SU-DHL-6 (cell line): Measurements from ENCODE around the gene EPHA4.

Experiments
- H2AFZ ChIP-seq: fragments of 200-600 bp; sonication (generic); 2 replicates; pipeline ENCODE4 v1.6.1; 2014; ENCODE audit warnings: low read depth, mild to moderate bottlenecking, moderate library complexity, mixed read lengths, antibody characterized with exemption, low read length; ENCODE audit not compliant: severe bottlenecking
- H3F3A ChIP-seq: fragments of 200-600 bp; shearing (Covaris generic); 2 replicates; pipeline ENCODE4 v1.6.0; 2016; ENCODE audit warnings: antibody characterized with exemption, mild to moderate bottlenecking; ENCODE audit not compliant: insufficient read depth
- H3K27ac ChIP-seq: fragments of 200-600 bp; sonication (generic); 2 replicates; pipeline ENCODE4 v1.5.1; 2016; ENCODE audit warnings: low read depth, mild to moderate bottlenecking, low read length, moderate library complexity, mixed read lengths
- H3K27me3 ChIP-seq: fragments of 200-600 bp; sonication (generic), shearing (Covaris generic); 2 replicates; pipeline ENCODE4 v1.6.0; 2014; ENCODE audit warnings: mild to moderate bottlenecking, low read length
- H3K36me3 ChIP-seq: fragments of 200-600 bp; sonication (generic); 2 replicates; pipeline ENCODE4 v1.6.1; 2014; ENCODE audit warnings: mild to moderate bottlenecking, low read length, mixed read lengths
- H3K4me2 ChIP-seq: fragments of 300-600, 200-600 bp; shearing (Covaris generic), sonication (generic); 2 replicates; pipeline ENCODE4 v1.6.0; 2014; ENCODE audit warnings: low read length, low read depth, mild to moderate bottlenecking; ENCODE audit not compliant: poor library complexity, severe bottlenecking
- H3K4me3 ChIP-seq: fragments of 200-600 bp; sonication (generic); 2 replicates; pipeline ENCODE4 v1.5.1; 2014; ENCODE audit warnings: antibody characterized with exemption, low read length, mild to moderate bottlenecking, mixed read lengths; ENCODE audit not compliant: insufficient read depth, poor library complexity, severe bottlenecking
- H3K79me2 ChIP-seq: fragments of 200-600 bp; sonication (generic); 2 replicates; pipeline ENCODE4 v1.6.1; 2014; ENCODE audit warnings: mild to moderate bottlenecking, low read length, moderate library complexity; ENCODE audit not compliant: insufficient read depth
- H3K9ac ChIP-seq: fragments of 200-600 bp; sonication (generic); 2 replicates; pipeline ENCODE4 v1.7.0; 2014; ENCODE audit warnings: mild to moderate bottlenecking, low read length
- H3K9me2 ChIP-seq: fragments of 200-600 bp; sonication (generic); replicated peaks from 2 replicates; pipeline ENCODE4 v1.6.1; 2014; ENCODE audit warnings: low read length; ENCODE audit not compliant: insufficient read depth
- H3K9me3 ChIP-seq: fragments of 200-600 bp; sonication (generic); 2 replicates; pipeline ENCODE4 v1.6.1; 2014; ENCODE audit warnings: low read length, mixed read lengths; ENCODE audit not compliant: insufficient read depth
- H4K20me1 ChIP-seq: fragments of 200-600 bp; sonication (generic); 2 replicates; pipeline ENCODE4 v1.6.1; 2014; ENCODE audit warnings: low read depth, mild to moderate bottlenecking, antibody characterized with exemption, low read length, moderate library complexity, mixed read lengths
- CTCF ChIP-seq: fragments of 200-600 bp; sonication (generic); IDR thresholded peaks from one replicate; pipeline ENCODE4 v1.5.1; 2017; ENCODE audit warnings: antibody characterized with exemption, mild to moderate bottlenecking, low read length, moderate library complexity; ENCODE audit not compliant: insufficient read depth, poor library complexity, severe bottlenecking
- EZH2phosphoT487 ChIP-seq: fragments of 200-600 bp; sonication (generic), shearing (Covaris generic); conservative IDR thresholded peaks from 2 replicates; pipeline ENCODE4 v1.6.1; 2018; ENCODE audit warnings: mild to moderate bottlenecking, antibody characterized with exemption, low read length, moderate library complexity, mixed read lengths

Gene EPHA4

GRCh38 chr2:221554769-221555493 lies 17.2 kb downstream of the EPHA4 start:
- Histone ChIP-seq H3K36me3 (no peaks in the 10 kb centered on the region), H3K4me2 (no peak overlapping the region), H3K9me3 (no peaks in the 10 kb centered on the region), H3K27ac (no peak overlapping the region), H3K27me3 (no peaks in the 10 kb centered on the region), H3K9me2 (no peaks in the 10 kb centered on the region), H3K79me2 (no peaks in the 10 kb centered on the region), H3F3A (no peaks in the 10 kb centered on the region), H2AFZ (no peak overlapping the region), H3K9ac (no peak overlapping the region), H4K20me1 (no peaks in the 10 kb centered on the region), H3K4me3 (no peak overlapping the region)
- TF ChIP-seq EZH2phosphoT487 = no peak
- no peak for TF ChIP-seq CTCF

GRCh38 chr2:221553333-221553732 lies 18.8 kb downstream of the EPHA4 start:
- H3K4me2 ChIP-seq = no peak overlapping the region
- H4K20me1 ChIP-seq = no peaks in the 10 kb centered on the region
- no peak overlapping the region for H2AFZ ChIP-seq
- no peaks in the 10 kb centered on the region for H3K9me2 ChIP-seq
- no peaks in the 10 kb centered on the region for H3F3A ChIP-seq
- no peak for TF ChIP-seq EZH2phosphoT487
- TF ChIP-seq CTCF = no peak
- H3K27me3 ChIP-seq = no peaks in the 10 kb centered on the region
- no peak overlapping the region for H3K4me3 ChIP-seq
- H3K9ac ChIP-seq = no peak overlapping the region
- no peaks in the 10 kb centered on the region for H3K36me3 ChIP-seq
- no peaks in the 10 kb centered on the region for H3K9me3 ChIP-seq
- H3K27ac ChIP-seq = no peak overlapping the region
- no peaks in the 10 kb centered on the region for H3K79me2 ChIP-seq

- Histone ChIP-seq H3K9me3 (no peaks in the 10 kb centered on the region), H3K9me2 (no peaks in the 10 kb centered on the region), H3F3A (no peaks in the 10 kb centered on the region), H3K79me2 (no peaks in the 10 kb centered on the region), H3K27ac (no peak overlapping the region), H3K27me3 (no peaks in the 10 kb centered on the region), H2AFZ (no peak overlapping the region), H3K4me2 (no peak overlapping the region), H4K20me1 (no peaks in the 10 kb centered on the region), H3K4me3 (no peak overlapping the region), H3K36me3 (no peaks in the 10 kb centered on the region), H3K9ac (no peak overlapping the region)
- TF ChIP-seq CTCF (no peak), EZH2phosphoT487 (no peak)
Measured at GRCh38 chr2:221552291-221552690, 19.8 kb downstream of the EPHA4 start.
